B cell (primary cell): Measurements from ENCODE around the gene UMOD.

Experiments
- CTCF ChIP-seq: fragments of 200-600 bp; IDR thresholded peaks from one replicate; pipeline ENCODE4 v1.8.0; 2022; ENCODE audit warnings: antibody characterized with exemption, mild to moderate bottlenecking
- EZH2 ChIP-seq: IDR thresholded peaks from 2 replicates; pipeline ENCODE4 v1.6.1; 2012; ENCODE audit warnings: borderline replicate concordance, low read depth, mild to moderate bottlenecking, moderate library complexity, low read length; ENCODE audit not compliant: insufficient read depth, poor library complexity, severe bottlenecking

GRCh38 chr16:20377181-20377580, 24.7 kb upstream of the UMOD start:
- TF ChIP-seq CTCF (no peak), EZH2 (no peak)
